HEK293 (cell line): Measurements from ENCODE around the gene IPO9.

Experiments used
- CTCF ChIA-PET: fragments of 350-600 bp; formaldehyde crosslinking; extraction: SDS; loops from one replicate; lab custom pipeline; 2021; ENCODE audit warnings: antibody characterized with exemption; lab: Yijun Ruan, JAX
- POLR2A ChIA-PET: fragments of 300-600 bp; formaldehyde crosslinking; extraction: SDS; loops from one replicate; lab custom pipeline; 2020; ENCODE audit warnings: antibody characterized with exemption, inconsistent platforms; lab: Yijun Ruan, JAX
- H3K27ac ChIP-seq: fragments of 200-500 bp; sonication (Bioruptor generic); 2 replicates; pipeline ENCODE4 v1.5.1; 2014; ENCODE audit warnings: low read depth, low read length, control low read depth, inconsistent platforms; ENCODE audit errors: extremely low read depth
- H3K36me3 ChIP-seq, 2 experiments: fragments of 200-500 bp in 1 of 2; sonication (Bioruptor generic) in 1 of 2; 1 replicate in 1 of 2; 2 replicates in 1 of 2; pipeline ENCODE4 v1.5.1; 2014 to 2017; ENCODE audit warnings: inconsistent platforms in 2 of 2, low read length in 2 of 2; ENCODE audit not compliant: control insufficient read depth in 2 of 2, insufficient read depth in 1 of 2
- H3K4me1 ChIP-seq: fragments of 200-500 bp; sonication (Bioruptor generic); 2 replicates; pipeline ENCODE4 v1.5.1; 2014; ENCODE audit warnings: mild to moderate bottlenecking, low read length, inconsistent platforms; ENCODE audit not compliant: control insufficient read depth, insufficient read depth
- H3K4me3 ChIP-seq: 2 replicates; pipeline ENCODE4 v1.5.1; 2011; ENCODE audit warnings: low read depth, mild to moderate bottlenecking, control low read depth, low read length, moderate library complexity
- H3K9me3 ChIP-seq: fragments of 200-500 bp; sonication (Bioruptor generic); 2 replicates; pipeline ENCODE4 v1.5.1; 2014; ENCODE audit warnings: low read depth, low read length, inconsistent platforms; ENCODE audit not compliant: control insufficient read depth, insufficient read depth
- EGR2 ChIP-seq: fragments of 450-650 bp; formaldehyde crosslinking; IDR thresholded peaks from 2 replicates; pipeline ENCODE4 v1.5.1; 2016; ENCODE audit warnings: low read depth, missing biosample characterization, missing genetic modification characterization
- GLI2 ChIP-seq: fragments of 450-650 bp; formaldehyde crosslinking; IDR thresholded peaks from 2 replicates; pipeline ENCODE4; 2017; ENCODE audit warnings: missing biosample characterization, missing genetic modification characterization, low read depth, borderline replicate concordance
- GLI4 ChIP-seq: fragments of 450-650 bp; formaldehyde crosslinking; IDR thresholded peaks from 2 replicates; pipeline ENCODE4 v1.5.1; 2016; ENCODE audit warnings: missing biosample characterization, missing genetic modification characterization
- ZBTB17 ChIP-seq: fragments of 450-650 bp; formaldehyde crosslinking; IDR thresholded peaks from 2 replicates; pipeline ENCODE4 v1.5.1; 2016; ENCODE audit warnings: missing biosample characterization, missing genetic modification characterization
- ZFP37 ChIP-seq: fragments of 450-650 bp; formaldehyde crosslinking; IDR thresholded peaks from 2 replicates; pipeline ENCODE4 v1.5.1; 2016; ENCODE audit warnings: missing biosample characterization, missing genetic modification characterization
- ZNF10 ChIP-seq: fragments of 450-650 bp; formaldehyde crosslinking; IDR thresholded peaks from 2 replicates; pipeline ENCODE4 v1.5.1; 2017; ENCODE audit warnings: missing biosample characterization, missing genetic modification characterization
- ZNF138 ChIP-seq: fragments of 450-650 bp; formaldehyde crosslinking; IDR thresholded peaks from 2 replicates; pipeline ENCODE4 v1.5.1; 2016; ENCODE audit warnings: missing biosample characterization, missing genetic modification characterization, borderline replicate concordance
- ZNF223 ChIP-seq: fragments of 450-650 bp; formaldehyde crosslinking; IDR thresholded peaks from 2 replicates; pipeline ENCODE4 v1.5.1; 2016; ENCODE audit warnings: missing biosample characterization, missing genetic modification characterization
- ZNF302 ChIP-seq: fragments of 450-650 bp; formaldehyde crosslinking; IDR thresholded peaks from 2 replicates; pipeline ENCODE4 v1.5.1; 2016; ENCODE audit warnings: missing biosample characterization, missing genetic modification characterization, low read depth
- ZNF510 ChIP-seq: fragments of 450-650 bp; formaldehyde crosslinking; IDR thresholded peaks from 2 replicates; pipeline ENCODE4 v1.5.1; 2018; ENCODE audit warnings: mild to moderate bottlenecking, missing genetic modification characterization, missing biosample characterization; ENCODE audit not compliant: insufficient replicate concordance
- ZNF585B ChIP-seq: fragments of 450-650 bp; formaldehyde crosslinking; IDR thresholded peaks from 2 replicates; pipeline ENCODE4 v1.5.1; 2016; ENCODE audit warnings: missing biosample characterization, missing genetic modification characterization
- ZNF629 ChIP-seq: fragments of 450-650 bp; formaldehyde crosslinking; IDR thresholded peaks from 2 replicates; pipeline ENCODE4 v1.5.1; 2017; ENCODE audit warnings: missing biosample characterization, missing genetic modification characterization
- ZNF677 ChIP-seq: fragments of 450-650 bp; IDR thresholded peaks from 2 replicates; pipeline ENCODE4 v1.5.0; 2018; ENCODE audit warnings: missing biosample characterization, mild to moderate bottlenecking, missing genetic modification characterization, moderate library complexity
- ZNF747 ChIP-seq: fragments of 450-650 bp; formaldehyde crosslinking; IDR thresholded peaks from 2 replicates; pipeline ENCODE4 v1.5.1; 2016; ENCODE audit warnings: missing biosample characterization, missing genetic modification characterization
- ZNF76 ChIP-seq: fragments of 450-650 bp; formaldehyde crosslinking; IDR thresholded peaks from 2 replicates; pipeline ENCODE4; 2016; ENCODE audit warnings: low read depth, missing biosample characterization, missing genetic modification characterization, borderline replicate concordance
- ZSCAN16 ChIP-seq: fragments of 450-650 bp; formaldehyde crosslinking; IDR thresholded peaks from 2 replicates; pipeline ENCODE4 v1.5.1; 2016; ENCODE audit warnings: missing biosample characterization, missing genetic modification characterization
- TF ChIP-seq, protein P1 (sequence below): fragments of 450-650 bp; formaldehyde crosslinking; IDR thresholded peaks from 2 replicates; pipeline ENCODE4 v1.5.1; 2016; ENCODE audit warnings: missing biosample characterization, missing genetic modification characterization
- TF ChIP-seq, protein P2 (sequence below): fragments of 450-650 bp; formaldehyde crosslinking; IDR thresholded peaks from 2 replicates; pipeline ENCODE4 v1.5.1; 2016; ENCODE audit warnings: missing biosample characterization, missing genetic modification characterization, borderline replicate concordance
- TF ChIP-seq, protein P3 (sequence below): fragments of 450-650 bp; IDR thresholded peaks from 2 replicates; pipeline ENCODE4 v1.5.1; 2018; ENCODE audit warnings: missing biosample characterization, mild to moderate bottlenecking, missing genetic modification characterization
- TF ChIP-seq, protein P4 (sequence below): fragments of 450-650 bp; formaldehyde crosslinking; IDR thresholded peaks from 2 replicates; pipeline ENCODE4 v1.5.1; 2016; ENCODE audit warnings: missing biosample characterization, missing genetic modification characterization

Gene IPO9

DNA sequence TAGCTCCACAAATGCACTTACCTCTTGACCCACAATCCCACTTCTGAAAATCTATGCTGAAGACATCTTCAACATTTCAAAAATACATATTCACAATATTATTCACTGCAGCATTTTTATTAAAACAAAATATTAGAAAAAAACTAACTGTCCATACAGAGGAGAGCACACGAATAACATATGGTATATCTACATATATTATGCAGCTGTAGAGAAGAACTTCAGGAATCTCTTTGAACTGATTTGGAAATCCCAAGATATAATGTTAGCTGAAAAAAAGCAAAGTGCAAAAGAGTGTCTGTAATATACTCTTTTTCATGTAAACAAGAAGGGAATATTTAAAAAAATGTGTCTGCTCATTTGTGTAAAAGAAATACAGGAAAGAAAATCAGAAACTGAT lies 11.5 kb downstream of the IPO9 start:
- ChIA-PET POLR2A (interaction anchor here (1.2 kb wide), 1 partner anchor 11 kb away, joined by 5 read pairs; the partner anchor contains the start of gene IPO9), CTCF (interaction anchor here (1.0 kb wide), 1 partner anchor 8 kb away, joined by 3 read pairs; no protein-coding TSS in a partner anchor)
- Histone ChIP-seq H3K4me3 (no peak overlapping the region), H3K4me1 (no peaks in the 10 kb centered on the region), H3K36me3 (peaks cover 4 to 24% of the 10 kb centered on the region in 2 experiments; a peak in 2 of 3 replicates)
- TF ChIP-seq, protein P1, sequence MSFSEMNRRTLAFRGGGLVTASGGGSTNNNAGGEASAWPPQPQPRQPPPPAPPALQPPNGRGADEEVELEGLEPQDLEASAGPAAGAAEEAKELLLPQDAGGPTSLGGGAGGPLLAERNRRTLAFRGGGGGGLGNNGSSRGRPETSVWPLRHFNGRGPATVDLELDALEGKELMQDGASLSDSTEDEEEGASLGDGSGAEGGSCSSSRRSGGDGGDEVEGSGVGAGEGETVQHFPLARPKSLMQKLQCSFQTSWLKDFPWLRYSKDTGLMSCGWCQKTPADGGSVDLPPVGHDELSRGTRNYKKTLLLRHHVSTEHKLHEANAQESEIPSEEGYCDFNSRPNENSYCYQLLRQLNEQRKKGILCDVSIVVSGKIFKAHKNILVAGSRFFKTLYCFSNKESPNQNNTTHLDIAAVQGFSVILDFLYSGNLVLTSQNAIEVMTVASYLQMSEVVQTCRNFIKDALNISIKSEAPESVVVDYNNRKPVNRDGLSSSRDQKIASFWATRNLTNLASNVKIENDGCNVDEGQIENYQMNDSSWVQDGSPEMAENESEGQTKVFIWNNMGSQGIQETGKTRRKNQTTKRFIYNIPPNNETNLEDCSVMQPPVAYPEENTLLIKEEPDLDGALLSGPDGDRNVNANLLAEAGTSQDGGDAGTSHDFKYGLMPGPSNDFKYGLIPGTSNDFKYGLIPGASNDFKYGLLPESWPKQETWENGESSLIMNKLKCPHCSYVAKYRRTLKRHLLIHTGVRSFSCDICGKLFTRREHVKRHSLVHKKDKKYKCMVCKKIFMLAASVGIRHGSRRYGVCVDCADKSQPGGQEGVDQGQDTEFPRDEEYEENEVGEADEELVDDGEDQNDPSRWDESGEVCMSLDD (tag by site-specific recombination): no peak
- TF ChIP-seq GLI2 (tag by site-specific recombination) (no peak), ZNF223 (tag by site-specific recombination) (no peak), ZNF10 (no peak), EGR2 (tag by site-specific recombination) (no peak), ZNF510 (no peak), ZNF138 (tag by site-specific recombination) (no peak), ZSCAN16 (tag by site-specific recombination) (no peak), GLI4 (tag by site-specific recombination) (no peak), ZNF302 (tag by site-specific recombination) (no peak), ZNF585B (no peak), ZNF677 (tag by site-specific recombination) (no peak), ZNF76 (tag by site-specific recombination) (no peak), ZBTB17 (tag by site-specific recombination) (no peak), ZNF747 (tag by site-specific recombination) (no peak), ZFP37 (tag by site-specific recombination) (no peak), ZNF629 (tag by site-specific recombination) (no peak)
- TF ChIP-seq, protein P2, sequence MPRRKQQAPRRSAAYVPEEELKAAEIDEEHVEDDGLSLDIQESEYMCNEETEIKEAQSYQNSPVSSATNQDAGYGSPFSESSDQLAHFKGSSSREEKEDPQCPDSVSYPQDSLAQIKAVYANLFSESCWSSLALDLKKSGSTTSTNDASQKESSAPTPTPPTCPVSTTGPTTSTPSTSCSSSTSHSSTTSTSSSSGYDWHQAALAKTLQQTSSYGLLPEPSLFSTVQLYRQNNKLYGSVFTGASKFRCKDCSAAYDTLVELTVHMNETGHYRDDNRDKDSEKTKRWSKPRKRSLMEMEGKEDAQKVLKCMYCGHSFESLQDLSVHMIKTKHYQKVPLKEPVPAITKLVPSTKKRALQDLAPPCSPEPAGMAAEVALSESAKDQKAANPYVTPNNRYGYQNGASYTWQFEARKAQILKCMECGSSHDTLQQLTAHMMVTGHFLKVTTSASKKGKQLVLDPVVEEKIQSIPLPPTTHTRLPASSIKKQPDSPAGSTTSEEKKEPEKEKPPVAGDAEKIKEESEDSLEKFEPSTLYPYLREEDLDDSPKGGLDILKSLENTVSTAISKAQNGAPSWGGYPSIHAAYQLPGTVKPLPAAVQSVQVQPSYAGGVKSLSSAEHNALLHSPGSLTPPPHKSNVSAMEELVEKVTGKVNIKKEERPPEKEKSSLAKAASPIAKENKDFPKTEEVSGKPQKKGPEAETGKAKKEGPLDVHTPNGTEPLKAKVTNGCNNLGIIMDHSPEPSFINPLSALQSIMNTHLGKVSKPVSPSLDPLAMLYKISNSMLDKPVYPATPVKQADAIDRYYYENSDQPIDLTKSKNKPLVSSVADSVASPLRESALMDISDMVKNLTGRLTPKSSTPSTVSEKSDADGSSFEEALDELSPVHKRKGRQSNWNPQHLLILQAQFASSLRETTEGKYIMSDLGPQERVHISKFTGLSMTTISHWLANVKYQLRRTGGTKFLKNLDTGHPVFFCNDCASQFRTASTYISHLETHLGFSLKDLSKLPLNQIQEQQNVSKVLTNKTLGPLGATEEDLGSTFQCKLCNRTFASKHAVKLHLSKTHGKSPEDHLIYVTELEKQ (tag by site-specific recombination): no peak
- TF ChIP-seq, protein P3, sequence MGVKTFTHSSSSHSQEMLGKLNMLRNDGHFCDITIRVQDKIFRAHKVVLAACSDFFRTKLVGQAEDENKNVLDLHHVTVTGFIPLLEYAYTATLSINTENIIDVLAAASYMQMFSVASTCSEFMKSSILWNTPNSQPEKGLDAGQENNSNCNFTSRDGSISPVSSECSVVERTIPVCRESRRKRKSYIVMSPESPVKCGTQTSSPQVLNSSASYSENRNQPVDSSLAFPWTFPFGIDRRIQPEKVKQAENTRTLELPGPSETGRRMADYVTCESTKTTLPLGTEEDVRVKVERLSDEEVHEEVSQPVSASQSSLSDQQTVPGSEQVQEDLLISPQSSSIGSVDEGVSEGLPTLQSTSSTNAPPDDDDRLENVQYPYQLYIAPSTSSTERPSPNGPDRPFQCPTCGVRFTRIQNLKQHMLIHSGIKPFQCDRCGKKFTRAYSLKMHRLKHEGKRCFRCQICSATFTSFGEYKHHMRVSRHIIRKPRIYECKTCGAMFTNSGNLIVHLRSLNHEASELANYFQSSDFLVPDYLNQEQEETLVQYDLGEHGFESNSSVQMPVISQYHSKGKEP (tag by site-specific recombination): no peak
- TF ChIP-seq, protein P4, sequence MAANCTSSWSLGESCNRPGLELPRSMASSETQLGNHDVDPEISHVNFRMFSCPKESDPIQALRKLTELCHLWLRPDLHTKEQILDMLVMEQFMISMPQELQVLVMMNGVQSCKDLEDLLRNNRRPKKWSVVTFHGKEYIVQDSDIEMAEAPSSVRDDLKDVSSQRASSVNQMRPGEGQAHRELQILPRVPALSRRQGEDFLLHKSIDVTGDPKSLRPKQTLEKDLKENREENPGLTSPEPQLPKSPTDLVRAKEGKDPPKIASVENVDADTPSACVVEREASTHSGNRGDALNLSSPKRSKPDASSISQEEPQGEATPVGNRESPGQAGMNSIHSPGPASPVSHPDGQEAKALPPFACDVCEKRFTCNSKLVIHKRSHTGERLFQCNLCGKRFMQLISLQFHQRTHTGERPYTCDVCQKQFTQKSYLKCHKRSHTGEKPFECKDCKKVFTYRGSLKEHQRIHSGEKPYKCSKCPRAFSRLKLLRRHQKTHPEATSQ (tag by site-specific recombination): no peak
- TF ChIP-seq, all 188 proteins: peak for 0
- Histone ChIP-seq H3K27ac (no peak overlapping the region), H3K9me3 (no peaks in the 10 kb centered on the region)
